H1 (cell line): ENCODE data around the gene GDAP1L1. TPM values are rescaled to one million over a fixed set of nuclear protein-coding genes. Genes with fewer than 3 reads are reported as not detected.

ENCODE experiments used
- CTCF ChIA-PET: fragments of 300-600 bp; sonication (Branson Sonifier 250); formaldehyde crosslinking; loops from one replicate; lab custom pipeline; 2021; ENCODE audit not compliant: partially characterized antibody; lab: Charles Lee
- POLR2A ChIA-PET: fragments of 300-600 bp; sonication (Branson Sonifier 250); formaldehyde crosslinking; loops from one replicate; lab custom pipeline; 2021; ENCODE audit warnings: inconsistent platforms; ENCODE audit not compliant: partially characterized antibody; lab: Charles Lee
- DNase-seq, 2 experiments: peaks; one replicate each; pipeline versions ENCODE4 v3.0.0 to v3.0.0-alpha.2; 2010 to 2022; ENCODE audit warnings: low spot score in 2 of 2, low read depth in 1 of 2, mixed read lengths in 1 of 2
- FAIRE-seq: peaks from 2 replicates; lab custom pipeline; 2011; peaks lifted over from hg19 to GRCh38; lab: Jason Lieb, UNC
- H2AFZ ChIP-seq: 2 replicates; pipeline ENCODE4 v1.8.1; 2012; ENCODE audit warnings: low read length, inconsistent platforms
- H2AK5ac ChIP-seq: 2 replicates; pipeline ENCODE4 v1.6.1; 2013; ENCODE audit warnings: low read depth, low read length
- H2BK120ac ChIP-seq: replicated peaks from 2 replicates; pipeline ENCODE3; 2013; ENCODE audit warnings: low read depth, low read length, inconsistent platforms
- H2BK12ac ChIP-seq: 2 replicates; pipeline ENCODE4 v1.6.1; 2013; ENCODE audit warnings: low read depth, low read length
- H2BK15ac ChIP-seq: 2 replicates; pipeline ENCODE4 v1.6.1; 2013; ENCODE audit warnings: low read length
- H2BK20ac ChIP-seq: 2 replicates; pipeline ENCODE4 v1.6.1; 2013; ENCODE audit warnings: low read length
- H2BK5ac ChIP-seq: 2 replicates; pipeline ENCODE4 v1.6.1; 2013; ENCODE audit warnings: low read depth, low read length
- H3K14ac ChIP-seq: 2 replicates; pipeline ENCODE4 v1.6.1; 2013; ENCODE audit warnings: inconsistent platforms; ENCODE audit not compliant: insufficient read length
- H3K18ac ChIP-seq: 2 replicates; pipeline ENCODE4 v1.6.1; 2013; ENCODE audit warnings: low read length; ENCODE audit errors: extremely low read depth
- H3K23ac ChIP-seq: 2 replicates; pipeline ENCODE4 v1.6.1; 2013; ENCODE audit warnings: inconsistent platforms; ENCODE audit not compliant: insufficient read length
- H3K23me2 ChIP-seq: 2 replicates; pipeline ENCODE4 v1.6.1; 2013; ENCODE audit warnings: low read depth, low read length
- H3K27ac ChIP-seq: 2 replicates; pipeline ENCODE4 v1.6.1; 2011; ENCODE audit warnings: low read depth, low read length, inconsistent platforms
- H3K27me3 ChIP-seq, 4 experiments: replicated peaks in 1 of 4; 1 replicate in 1 of 4; 2 replicates in 3 of 4; pipeline versions ENCODE4 v1.6.1 to v1.8.1; 2011 to 2013; ENCODE audit warnings: low read length in 3 of 4, mild to moderate bottlenecking in 3 of 4, inconsistent platforms in 2 of 4, mixed read lengths in 2 of 4, moderate library complexity in 1 of 4; ENCODE audit not compliant: control insufficient read depth in 3 of 4, insufficient read depth in 3 of 4; ENCODE audit errors: extremely low read depth in 1 of 4
- H3K36me3 ChIP-seq, 4 experiments: 2 replicates each; pipeline versions ENCODE4 v1.6.1 to v1.8.1; 2011 to 2013; ENCODE audit warnings: mild to moderate bottlenecking in 4 of 4, low read length in 3 of 4, moderate library complexity in 2 of 4, control low read depth in 1 of 4, inconsistent platforms in 1 of 4; ENCODE audit not compliant: insufficient read depth in 4 of 4, control insufficient read depth in 2 of 4
- H3K4ac ChIP-seq: replicated peaks from 2 replicates; pipeline ENCODE3; 2013; ENCODE audit warnings: low read length, low read depth, mixed read lengths, inconsistent platforms; ENCODE audit not compliant: insufficient read length
- H3K4me1 ChIP-seq, 4 experiments: replicated peaks in 1 of 4; 1 replicate in 1 of 4; 2 replicates in 3 of 4; pipeline versions ENCODE4 v1.6.1 to v1.8.1; 2011 to 2013; ENCODE audit warnings: low read length in 3 of 4, inconsistent platforms in 2 of 4, mixed read lengths in 1 of 4; ENCODE audit not compliant: insufficient read depth in 4 of 4, control insufficient read depth in 3 of 4
- H3K4me2 ChIP-seq, 2 experiments: 2 replicates each; pipeline versions ENCODE4 v1.6.1 to v1.8.1; 2011 to 2013; ENCODE audit warnings: low read depth in 2 of 2, low read length in 2 of 2, control low read depth in 1 of 2, inconsistent platforms in 1 of 2, mild to moderate bottlenecking in 1 of 2; ENCODE audit not compliant: insufficient read depth in 1 of 2
- H3K4me3 ChIP-seq, 4 experiments: fragments of 200-600, 300-600 bp in 1 of 4; sonication (generic), shearing (Covaris generic), sonication (Bioruptor Twin) in 1 of 4; 2 replicates each; pipeline versions ENCODE4 v1.5.1 to v1.8.1; 2011 to 2016; ENCODE audit warnings: low read length in 4 of 4, low read depth in 3 of 4, control low read depth in 2 of 4, inconsistent platforms in 2 of 4, mild to moderate bottlenecking in 2 of 4, mixed read lengths in 1 of 4, moderate library complexity in 1 of 4; ENCODE audit not compliant: insufficient read depth in 2 of 4; ENCODE audit errors: extremely low read depth in 1 of 4
- H3K56ac ChIP-seq: replicated peaks from 2 replicates; pipeline ENCODE3; 2013; ENCODE audit warnings: low read depth, mild to moderate bottlenecking, mixed read lengths, low read length, inconsistent platforms; ENCODE audit not compliant: insufficient read length
- H3K79me1 ChIP-seq: 2 replicates; pipeline ENCODE4 v1.6.1; 2013; ENCODE audit warnings: low read depth, low read length, control low read depth
- H3K79me2 ChIP-seq, 2 experiments: 2 replicates each; pipeline versions ENCODE4 v1.6.1 to v1.8.1; 2012 to 2013; ENCODE audit warnings: low read length in 2 of 2, mild to moderate bottlenecking in 2 of 2, inconsistent platforms in 1 of 2; ENCODE audit not compliant: insufficient read depth in 2 of 2, control insufficient read depth in 1 of 2
- H3K9ac ChIP-seq, 4 experiments: replicated peaks in 1 of 4; 1 replicate in 1 of 4; 2 replicates in 3 of 4; pipeline versions ENCODE4 v1.6.1 to v1.8.1; 2011 to 2013; ENCODE audit warnings: low read depth in 3 of 4, low read length in 3 of 4, control low read depth in 2 of 4, mild to moderate bottlenecking in 2 of 4, moderate library complexity in 2 of 4, inconsistent platforms in 1 of 4; ENCODE audit errors: extremely low read depth in 1 of 4
- H3K9me3 ChIP-seq, 2 experiments: 2 replicates each; pipeline versions ENCODE4 v1.6.1 to v1.8.1; 2012 to 2013; ENCODE audit warnings: mild to moderate bottlenecking in 2 of 2, moderate library complexity in 2 of 2, control low read depth in 1 of 2, inconsistent platforms in 1 of 2, low read depth in 1 of 2, low read length in 1 of 2, mixed read lengths in 1 of 2; ENCODE audit not compliant: insufficient read depth in 2 of 2
- H4K20me1 ChIP-seq, 2 experiments: replicated peaks in 1 of 2; 2 replicates each; pipeline versions ENCODE3 to v1.8.1; 2011 to 2013; ENCODE audit warnings: inconsistent platforms in 2 of 2, low read length in 2 of 2, mild to moderate bottlenecking in 1 of 2; ENCODE audit not compliant: insufficient read depth in 2 of 2, control insufficient read depth in 1 of 2
- H4K5ac ChIP-seq: 2 replicates; pipeline ENCODE4 v1.6.1; 2013; ENCODE audit warnings: low read length, low read depth, mixed read lengths, inconsistent platforms; ENCODE audit not compliant: insufficient read length
- H4K8ac ChIP-seq: 2 replicates; pipeline ENCODE4 v1.8.0; 2013; ENCODE audit warnings: mild to moderate bottlenecking, moderate library complexity, low read length, inconsistent platforms; ENCODE audit not compliant: insufficient read depth; ENCODE audit errors: extremely low read depth
- H4K91ac ChIP-seq: replicated peaks from 2 replicates; pipeline ENCODE3; 2013; ENCODE audit warnings: low read length, mixed read lengths, inconsistent platforms; ENCODE audit not compliant: insufficient read length
- FOSL1 ChIP-seq: IDR thresholded peaks from 2 replicates; pipeline ENCODE4 v1.6.1; 2011; ENCODE audit warnings: mild to moderate bottlenecking, low read depth, low read length, moderate library complexity; ENCODE audit not compliant: insufficient read depth
- GABPA ChIP-seq: IDR thresholded peaks from 2 replicates; pipeline ENCODE4 v1.6.1; 2011; ENCODE audit warnings: mild to moderate bottlenecking, low read length, moderate library complexity, borderline replicate concordance; ENCODE audit not compliant: insufficient read depth
- NRF1 ChIP-seq: IDR thresholded peaks from 2 replicates; pipeline ENCODE4 v1.6.1; 2011; ENCODE audit warnings: mild to moderate bottlenecking, low read depth, low read length, improper control_type of control experiment
- SIRT6 ChIP-seq: IDR thresholded peaks from one replicate; pipeline ENCODE4 v1.7.1; 2012; ENCODE audit warnings: low read length, inconsistent platforms
- WGBS, 2 experiments: shearing (Covaris generic) in 1 of 2; methylation state at CpG; one replicate each; pipeline versions ENCODE4 v1.1.6 to v1.1.7; 2013 to 2015; ENCODE audit warnings: low lambda C conversion rate in 2 of 2, mixed read lengths in 2 of 2, inconsistent platforms in 1 of 2, low coverage in 1 of 2, missing lambda C conversion rate in 1 of 2; ENCODE audit not compliant: insufficient replicate concordance in 2 of 2, insufficient coverage in 1 of 2, insufficient read length in 1 of 2; ENCODE audit errors: extremely low coverage in 1 of 2, missing lambda C conversion rate in 1 of 2; 5-methylcytosine and 5-hydroxymethylcytosine counted together
- polyA plus RNA-seq, 7 experiments: library from polyadenylated mRNA; depleted of rRNA in 3 of 7; stranded (reverse) in 5 of 7; unstranded in 2 of 7; fragments of >200 nt in 5 of 7; fragments of 200-250 nt in 2 of 7; gene quantifications; 1 replicate in 5 of 7; 2 replicates in 1 of 7; 4 replicates in 1 of 7; pipeline versions ENCODE4 v1.2.1 to v1.2.3, GENCODE V29; 2011 to 2013; ENCODE audit warnings: missing spikeins in 2 of 7, mixed read lengths in 2 of 7
- total RNA-seq: library from RNA; stranded (reverse); fragmentation: NEBNext Ultra II Directional; extraction: Animal tissue kit (Norgen Biotek cat#: 25700); gene quantifications from 2 replicates; pipeline ENCODE4 v1.2.1, GENCODE V29; 2021
- TF ChIP-seq, protein P1 (sequence below): IDR thresholded peaks from 2 replicates; pipeline ENCODE4 v1.6.1; 2011; ENCODE audit warnings: low read depth, mild to moderate bottlenecking, low read length; ENCODE audit not compliant: insufficient read depth
- TF ChIP-seq, protein P2 (sequence below): IDR thresholded peaks from 2 replicates; pipeline ENCODE4 v1.6.1; 2012; ENCODE audit warnings: inconsistent platforms

GDAP1L1 gene
- total and polyA plus RNA-seq, 2 of the 8 experiments (the other 6 are each of a cell fraction or from before 2014, with no cell fraction given): 8.5 to 63.1 TPM

DNA sequence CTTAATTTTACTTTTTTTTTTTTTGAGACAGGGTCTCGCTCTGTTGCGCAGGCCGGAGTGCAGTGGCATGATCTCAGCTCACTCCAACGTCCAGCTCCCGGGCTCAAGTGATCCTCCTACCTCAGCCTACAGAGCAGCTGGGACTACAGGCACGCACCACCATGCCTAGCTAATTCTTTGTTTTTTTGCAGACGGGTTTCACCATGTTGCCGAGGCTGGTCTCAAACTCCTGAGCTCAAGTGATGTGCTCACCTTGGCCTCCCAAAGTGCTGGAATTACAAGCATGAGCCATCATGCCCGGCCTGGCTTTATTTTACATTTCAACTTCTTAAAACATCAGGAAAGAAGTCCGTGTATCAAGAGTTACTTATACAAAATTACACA is 42.3 kb upstream of the GDAP1L1 start:
- CTCF ChIA-PET: interaction anchor here (0.7 kb wide), 1 partner anchor 88 kb away, joined by 3 read pairs; no protein-coding TSS in a partner anchor
- no peak overlapping the region for H3K27ac ChIP-seq

More for the DNA sequence above, 42.3 kb upstream of the GDAP1L1 start:
- 91% methylated on average over 10 of the region's 10 CpGs; no CpG with 5 or more reads in 1 of the 2 experiments for WGBS, 2 experiments
- DNase-seq (no peak), FAIRE-seq (no peak)
- no peak overlapping the region for H2AFZ ChIP-seq
- no peak overlapping the region for H2BK20ac ChIP-seq
- TF ChIP-seq FOSL1 (no peak), NRF1 (no peak), GABPA (no peak), SIRT6 (no peak)
- TF ChIP-seq, protein P1, sequence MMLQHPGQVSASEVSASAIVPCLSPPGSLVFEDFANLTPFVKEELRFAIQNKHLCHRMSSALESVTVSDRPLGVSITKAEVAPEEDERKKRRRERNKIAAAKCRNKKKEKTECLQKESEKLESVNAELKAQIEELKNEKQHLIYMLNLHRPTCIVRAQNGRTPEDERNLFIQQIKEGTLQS: no peak
- TF ChIP-seq, protein P2, sequence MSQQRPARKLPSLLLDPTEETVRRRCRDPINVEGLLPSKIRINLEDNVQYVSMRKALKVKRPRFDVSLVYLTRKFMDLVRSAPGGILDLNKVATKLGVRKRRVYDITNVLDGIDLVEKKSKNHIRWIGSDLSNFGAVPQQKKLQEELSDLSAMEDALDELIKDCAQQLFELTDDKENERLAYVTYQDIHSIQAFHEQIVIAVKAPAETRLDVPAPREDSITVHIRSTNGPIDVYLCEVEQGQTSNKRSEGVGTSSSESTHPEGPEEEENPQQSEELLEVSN: no peak
- no peak overlapping the region for H3K9ac ChIP-seq
- H2BK12ac ChIP-seq: no peak overlapping the region
- no peak overlapping the region for H3K23ac ChIP-seq
- peaks cover 0 to 4% (median 2%) of the 10 kb centered on the region in 4 experiments; a peak in 3 of 7 replicates for H3K4me1 ChIP-seq
- POLR2A ChIA-PET: interaction anchor here (0.7 kb wide), 1 partner anchor 10 kb away, joined by 3 read pairs; no protein-coding TSS in a partner anchor
- no peaks in the 10 kb centered on the region for H3K27me3 ChIP-seq
- H3K79me1 ChIP-seq: peaks cover 2% of the 10 kb centered on the region
- H4K5ac ChIP-seq: no peak overlapping the region
- H2BK120ac ChIP-seq: no peak overlapping the region
- peaks cover 7 to 8% of the 10 kb centered on the region in 2 experiments for H4K20me1 ChIP-seq
- no peak overlapping the region for H3K56ac ChIP-seq
- H4K91ac ChIP-seq: no peak overlapping the region
- H2BK5ac ChIP-seq: no peak overlapping the region
- H3K9me3 ChIP-seq: no peaks in the 10 kb centered on the region
- no peak overlapping the region for H2BK15ac ChIP-seq
- H3K18ac ChIP-seq: no peak overlapping the region
- peaks cover 3% of the 10 kb centered on the region; the same call in 1 of the 2 replicates for H3K23me2 ChIP-seq
- peaks cover 4 to 52% (median 25%) of the 10 kb centered on the region in 4 experiments; a peak in 7 of 8 replicates for H3K36me3 ChIP-seq
- peaks cover 11 to 74% of the 10 kb centered on the region in 2 experiments for H3K79me2 ChIP-seq
- no peak overlapping the region for H3K14ac ChIP-seq
- H2AK5ac ChIP-seq: no peak overlapping the region
- H3K4me3 ChIP-seq: no peak overlapping the region
- no peak overlapping the region for H3K4me2 ChIP-seq
- H3K4ac ChIP-seq: no peak overlapping the region
- H4K8ac ChIP-seq: no peak overlapping the region
